ENCODE measurements around the gene ARHGEF25. TPM values are rescaled to one million over a fixed set of nuclear protein-coding genes. Genes with fewer than 3 reads are reported as not detected.

The ARHGEF25 gene
- total and polyA plus RNA-seq, 2 of the 13 experiments (the other 11 are each of a cell fraction or from before 2014, with no cell fraction given) = 11.5 to 12.5 TPM

DNA sequence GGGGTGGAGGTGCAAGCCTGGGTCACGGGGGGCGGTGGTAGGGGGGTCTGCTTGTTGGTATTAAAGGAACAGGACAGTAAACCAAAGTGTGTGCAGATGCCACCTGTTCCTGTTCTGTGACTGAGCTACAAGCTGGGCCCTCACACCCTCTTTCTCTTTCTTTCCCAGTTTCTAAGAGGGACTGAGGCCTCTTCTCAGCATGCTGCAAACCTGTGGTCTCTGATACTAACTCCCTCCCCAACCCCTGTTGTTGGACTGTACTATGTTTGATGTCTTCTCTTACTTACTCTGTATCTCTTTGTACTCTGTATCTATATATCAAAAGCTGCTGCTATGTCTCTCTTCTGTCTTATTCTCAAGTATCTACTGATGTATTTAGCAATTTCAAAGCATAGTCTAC, 27.2 kb upstream of the ARHGEF25 start (continued):
- TF ChIP-seq ZC3H4 (CRISPR knock-in tag; IDR thresholded peaks at IDR 0.05; ENCODE audit: borderline replicate concordance) = no peak
- TF ChIP-seq ZNF547 (CRISPR knock-in tag; IDR thresholded peaks at IDR 0.05) = no peak

GRCh38 chr12:57584690-57585089, 26.5 kb upstream of the ARHGEF25 start:
- H3K9me3 ChIP-seq (ENCODE audit: low read length) = no peaks in the 10 kb centered on the region
- POLR2A ChIA-PET = interaction anchor here (2.6 kb wide), 1 partner anchor 36 kb away, joined by 8 read pairs; no protein-coding TSS in a partner anchor
- H4K20me1 ChIP-seq (ENCODE audit: insufficient read depth, low read length) = no peaks in the 10 kb centered on the region
- no peak overlapping the region for H3K27ac ChIP-seq (ENCODE audit: extremely low read length, insufficient read depth, low read length)
- H3K9ac ChIP-seq (ENCODE audit: insufficient read depth, low read depth, low read length) = no peak overlapping the region
- H3K79me2 ChIP-seq (ENCODE audit: insufficient read depth, low read length) = no peaks in the 10 kb centered on the region
- DNase-seq (ENCODE audit: low spot score) (no peak), ATAC-seq (no peak), FAIRE-seq (no peak)
- no peak for TF ChIP-seq ZNF136 (CRISPR knock-in tag; IDR thresholded peaks at IDR 0.05; ENCODE audit: low read depth)
- TF ChIP-seq XRCC5 (optimal IDR thresholded peaks at IDR 0.05; ENCODE audit: low read length) = no peak
- no peak for TF ChIP-seq ZNF331 (CRISPR knock-in tag; IDR thresholded peaks at IDR 0.05)
- no peak for TF ChIP-seq CREB3 (CRISPR knock-in tag; IDR thresholded peaks at IDR 0.05)
- no peak for TF ChIP-seq GTF2F1 (IDR thresholded peaks at IDR 0.05; ENCODE audit: low read length)
- no peak for TF ChIP-seq GLI4 (CRISPR knock-in tag; IDR thresholded peaks at IDR 0.05; ENCODE audit: borderline replicate concordance)
- TF ChIP-seq ZNF234 (CRISPR knock-in tag; conservative IDR thresholded peaks at IDR 0.05) = no peak
- TF ChIP-seq TMF1 (CRISPR knock-in tag; IDR thresholded peaks at IDR 0.05; ENCODE audit: low read depth) = no peak
- no peak for TF ChIP-seq ZNF441 (CRISPR knock-in tag; IDR thresholded peaks at IDR 0.05; ENCODE audit: borderline replicate concordance)
- no peak for TF ChIP-seq CEBPB (IDR thresholded peaks at IDR 0.05; ENCODE audit: borderline replicate concordance, low read depth, low read length)
- no peak for TF ChIP-seq ZNF569 (CRISPR knock-in tag; IDR thresholded peaks at IDR 0.05; ENCODE audit: borderline replicate concordance)
- TF ChIP-seq, protein P1, sequence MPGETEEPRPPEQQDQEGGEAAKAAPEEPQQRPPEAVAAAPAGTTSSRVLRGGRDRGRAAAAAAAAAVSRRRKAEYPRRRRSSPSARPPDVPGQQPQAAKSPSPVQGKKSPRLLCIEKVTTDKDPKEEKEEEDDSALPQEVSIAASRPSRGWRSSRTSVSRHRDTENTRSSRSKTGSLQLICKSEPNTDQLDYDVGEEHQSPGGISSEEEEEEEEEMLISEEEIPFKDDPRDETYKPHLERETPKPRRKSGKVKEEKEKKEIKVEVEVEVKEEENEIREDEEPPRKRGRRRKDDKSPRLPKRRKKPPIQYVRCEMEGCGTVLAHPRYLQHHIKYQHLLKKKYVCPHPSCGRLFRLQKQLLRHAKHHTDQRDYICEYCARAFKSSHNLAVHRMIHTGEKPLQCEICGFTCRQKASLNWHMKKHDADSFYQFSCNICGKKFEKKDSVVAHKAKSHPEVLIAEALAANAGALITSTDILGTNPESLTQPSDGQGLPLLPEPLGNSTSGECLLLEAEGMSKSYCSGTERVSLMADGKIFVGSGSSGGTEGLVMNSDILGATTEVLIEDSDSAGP (CRISPR knock-in tag; IDR thresholded peaks at IDR 0.05; ENCODE audit: borderline replicate concordance) = no peak
- CTCF ChIA-PET (ENCODE audit: low intra/inter-chr PET ratio, low total read pairs) = interaction anchor here (3.8 kb wide), 1 partner anchor 36 kb away, joined by 53 read pairs; no protein-coding TSS in a partner anchor
- in situ Hi-C loops (cut with HindIII; ENCODE audit: extremely low pct_ligation_motif_present, low pct_unique_long_range_greater_than_20kb) = loop anchor here (5.0 kb wide), 1 partner anchor 38 kb away; no protein-coding TSS in a partner anchor
- intact Hi-C loops (cut with micrococcal nuclease; ENCODE audit: unreplicated experiment) = loop anchor here (5.0 kb wide), 1 partner anchor 153 kb away; the partner anchor contains the start of gene AGAP2
- BruUV-seq (replicated peaks) = no TSS peak
- H2AFZ ChIP-seq (ENCODE audit: low read length) = no peak overlapping the region
- H3K4me3 ChIP-seq (replicated peaks in 1 of 3; ENCODE audit: insufficient read depth in 1 of 3, low read depth in 2 of 3, low read length in 3 of 3) = no peak overlapping the region
- peaks cover 29% of the 10 kb centered on the region for H3K4me1 ChIP-seq (ENCODE audit: insufficient read depth, low read length)
- H3K27me3 ChIP-seq (ENCODE audit: control insufficient read depth in 1 of 2, insufficient read depth in 2 of 2, low read length in 2 of 2) = no peaks in the 10 kb centered on the region
- no peak overlapping the region for H3K4me2 ChIP-seq (ENCODE audit: low read depth, low read length)
- H3K36me3 ChIP-seq (replicated peaks in 1 of 2; ENCODE audit: control insufficient read depth in 1 of 2, insufficient read depth in 2 of 2, low read length in 2 of 2) = peaks cover 3 to 25% of the 10 kb centered on the region in 2 experiments
